Gastrocnemius medialis (tissue), 4 donors: ENCODE measurements around the gene CABP7.

Experiments used
- POLR2A ChIP-seq, 2 donors: fragments of 450-650 bp; IDR thresholded peaks; one replicate each; pipeline ENCODE4 v1.6.1; 2017; ENCODE audit warnings: antibody characterized with exemption in 2 of 2, mild to moderate bottlenecking in 2 of 2, moderate library complexity in 2 of 2
- TF ChIP-seq, protein P1 (sequence below), 5 experiments: fragments of 450-650 bp in 3 of 5; fragments of 200-600 bp in 2 of 5; sonication (generic) in 2 of 5; IDR thresholded peaks in 4 of 5; conservative IDR thresholded peaks in 1 of 5; 1 replicate in 4 of 5; 2 replicates in 1 of 5; pipeline ENCODE4 v1.5.1; 2016 to 2019; ENCODE audit warnings: antibody characterized with exemption in 5 of 5, mild to moderate bottlenecking in 3 of 5, moderate library complexity in 3 of 5

GRCh38 chr22:29732883-29733282 lies 13.1 kb downstream of the CABP7 start:
- TF ChIP-seq, protein P1, sequence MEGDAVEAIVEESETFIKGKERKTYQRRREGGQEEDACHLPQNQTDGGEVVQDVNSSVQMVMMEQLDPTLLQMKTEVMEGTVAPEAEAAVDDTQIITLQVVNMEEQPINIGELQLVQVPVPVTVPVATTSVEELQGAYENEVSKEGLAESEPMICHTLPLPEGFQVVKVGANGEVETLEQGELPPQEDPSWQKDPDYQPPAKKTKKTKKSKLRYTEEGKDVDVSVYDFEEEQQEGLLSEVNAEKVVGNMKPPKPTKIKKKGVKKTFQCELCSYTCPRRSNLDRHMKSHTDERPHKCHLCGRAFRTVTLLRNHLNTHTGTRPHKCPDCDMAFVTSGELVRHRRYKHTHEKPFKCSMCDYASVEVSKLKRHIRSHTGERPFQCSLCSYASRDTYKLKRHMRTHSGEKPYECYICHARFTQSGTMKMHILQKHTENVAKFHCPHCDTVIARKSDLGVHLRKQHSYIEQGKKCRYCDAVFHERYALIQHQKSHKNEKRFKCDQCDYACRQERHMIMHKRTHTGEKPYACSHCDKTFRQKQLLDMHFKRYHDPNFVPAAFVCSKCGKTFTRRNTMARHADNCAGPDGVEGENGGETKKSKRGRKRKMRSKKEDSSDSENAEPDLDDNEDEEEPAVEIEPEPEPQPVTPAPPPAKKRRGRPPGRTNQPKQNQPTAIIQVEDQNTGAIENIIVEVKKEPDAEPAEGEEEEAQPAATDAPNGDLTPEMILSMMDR (IDR thresholded peaks at IDR 0.05 in 4 of 5, conservative IDR thresholded peaks at IDR 0.05 in 1 of 5) = no peak
- TF ChIP-seq POLR2A (IDR thresholded peaks at IDR 0.05) = no peak
